MM.1S (cell line): ENCODE measurements around the gene MYO9B.
A peak's percentile ranks its signal among the peaks of the same experiment; 100 is the strongest.

ENCODE experiments used
- DNase-seq: peaks from one replicate; pipeline ENCODE4 v3.0.0-alpha.2; 2015
- H2AFZ ChIP-seq: fragments of 300-600 bp; sonication (generic); 2 replicates; pipeline ENCODE4 v1.6.0; 2016; ENCODE audit warnings: antibody characterized with exemption, low read length
- H3F3A ChIP-seq: fragments of 300-600 bp; sonication (generic); 2 replicates; pipeline ENCODE4 v1.6.1; 2016; ENCODE audit warnings: mild to moderate bottlenecking, antibody characterized with exemption, low read length, moderate library complexity, mixed read lengths; ENCODE audit not compliant: insufficient read depth
- H3K27ac ChIP-seq: fragments of 300-600 bp; sonication (generic); 2 replicates; pipeline ENCODE4 v1.5.1; 2016; ENCODE audit warnings: mild to moderate bottlenecking, low read length
- H3K27me3 ChIP-seq: fragments of 300-600 bp; sonication (generic); replicated peaks from 2 replicates; pipeline ENCODE4 v1.6.0; 2016; ENCODE audit warnings: low read length; ENCODE audit not compliant: insufficient read depth
- H3K36me3 ChIP-seq: fragments of 300-600 bp; sonication (generic); replicated peaks from 2 replicates; pipeline ENCODE4 v1.6.1; 2016; ENCODE audit warnings: mild to moderate bottlenecking, low read length, mixed read lengths; ENCODE audit not compliant: insufficient read depth
- H3K4me1 ChIP-seq: fragments of 300-600 bp; sonication (generic); 2 replicates; pipeline ENCODE4 v1.6.1; 2016; ENCODE audit warnings: low read length, mixed read lengths
- H3K4me2 ChIP-seq: fragments of 300-600 bp; sonication (generic); 2 replicates; pipeline ENCODE4 v1.6.0; 2016; ENCODE audit warnings: low read depth, low read length
- H3K4me3 ChIP-seq: fragments of 300-600 bp; sonication (generic); 2 replicates; pipeline ENCODE4 v1.5.1; 2016; ENCODE audit warnings: low read length, mixed read lengths
- H3K79me2 ChIP-seq: fragments of 300-600 bp; sonication (generic); 2 replicates; pipeline ENCODE4 v1.6.1; 2016; ENCODE audit warnings: mixed run types, low read length, mixed read lengths
- H3K9ac ChIP-seq: fragments of 300-600 bp; sonication (generic); 2 replicates; pipeline ENCODE4 v1.6.1; 2016; ENCODE audit warnings: low read length, mixed read lengths
- H3K9me2 ChIP-seq: fragments of 300-600 bp; sonication (generic); replicated peaks from 2 replicates; pipeline ENCODE4 v1.6.1; 2016; ENCODE audit warnings: mild to moderate bottlenecking, low read length, mixed read lengths; ENCODE audit not compliant: insufficient read depth
- H3K9me3 ChIP-seq: fragments of 300-600 bp; sonication (generic); replicated peaks from 2 replicates; pipeline ENCODE4 v1.6.1; 2016; ENCODE audit warnings: mild to moderate bottlenecking, low read length, mixed read lengths; ENCODE audit not compliant: insufficient read depth
- H4K20me1 ChIP-seq: fragments of 300-600 bp; sonication (generic); 2 replicates; pipeline ENCODE4 v1.6.1; 2016; ENCODE audit warnings: mild to moderate bottlenecking, low read length, moderate library complexity, mixed read lengths; ENCODE audit not compliant: insufficient read depth
- EZH2 ChIP-seq: fragments of 300-600 bp; sonication (generic); optimal IDR thresholded peaks from 2 replicates; pipeline ENCODE3; 2017; ENCODE audit warnings: low read depth, mild to moderate bottlenecking, antibody characterized with exemption, low read length, mixed read lengths
- EZH2phosphoT487 ChIP-seq: fragments of 300-600 bp; sonication (generic); IDR thresholded peaks from 2 replicates; pipeline ENCODE4 v1.6.1; 2018; ENCODE audit warnings: antibody characterized with exemption, low read length
- TF ChIP-seq, protein P1 (sequence below): fragments of 300-600 bp; sonication (generic); IDR thresholded peaks from 2 replicates; pipeline ENCODE4 v1.5.1; 2016; ENCODE audit warnings: antibody characterized with exemption, low read length, mixed read lengths

The MYO9B gene

GRCh38 chr19:17213334-17213733 lies 137.8 kb downstream of the MYO9B start:
- no peaks in the 10 kb centered on the region for H3K9me3 ChIP-seq
- no peaks in the 10 kb centered on the region for H4K20me1 ChIP-seq
- H3K4me2 ChIP-seq: no peak overlapping the region
- H3K27me3 ChIP-seq: no peaks in the 10 kb centered on the region
- H3K9me2 ChIP-seq: no peaks in the 10 kb centered on the region
- peaks cover 8% of the 10 kb centered on the region; the same call in 1 of the 2 replicates for H3K4me1 ChIP-seq
- peaks cover 7% of the 10 kb centered on the region; the same call in 1 of the 2 replicates for H3F3A ChIP-seq
- no peak overlapping the region for H3K27ac ChIP-seq
- DNase-seq: no peak
- 0 out of 2 replicates have a peak, but pooled peaks cover 3% of the 10 kb centered on the region for H3K79me2 ChIP-seq
- H3K36me3 ChIP-seq: no peaks in the 10 kb centered on the region
- H2AFZ ChIP-seq: no peak overlapping the region
- no peak overlapping the region for H3K9ac ChIP-seq
- TF ChIP-seq EZH2phosphoT487 (no peak), EZH2 (no peak)
- TF ChIP-seq, protein P1, sequence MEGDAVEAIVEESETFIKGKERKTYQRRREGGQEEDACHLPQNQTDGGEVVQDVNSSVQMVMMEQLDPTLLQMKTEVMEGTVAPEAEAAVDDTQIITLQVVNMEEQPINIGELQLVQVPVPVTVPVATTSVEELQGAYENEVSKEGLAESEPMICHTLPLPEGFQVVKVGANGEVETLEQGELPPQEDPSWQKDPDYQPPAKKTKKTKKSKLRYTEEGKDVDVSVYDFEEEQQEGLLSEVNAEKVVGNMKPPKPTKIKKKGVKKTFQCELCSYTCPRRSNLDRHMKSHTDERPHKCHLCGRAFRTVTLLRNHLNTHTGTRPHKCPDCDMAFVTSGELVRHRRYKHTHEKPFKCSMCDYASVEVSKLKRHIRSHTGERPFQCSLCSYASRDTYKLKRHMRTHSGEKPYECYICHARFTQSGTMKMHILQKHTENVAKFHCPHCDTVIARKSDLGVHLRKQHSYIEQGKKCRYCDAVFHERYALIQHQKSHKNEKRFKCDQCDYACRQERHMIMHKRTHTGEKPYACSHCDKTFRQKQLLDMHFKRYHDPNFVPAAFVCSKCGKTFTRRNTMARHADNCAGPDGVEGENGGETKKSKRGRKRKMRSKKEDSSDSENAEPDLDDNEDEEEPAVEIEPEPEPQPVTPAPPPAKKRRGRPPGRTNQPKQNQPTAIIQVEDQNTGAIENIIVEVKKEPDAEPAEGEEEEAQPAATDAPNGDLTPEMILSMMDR: no peak
- no peak overlapping the region for H3K4me3 ChIP-seq

DNA sequence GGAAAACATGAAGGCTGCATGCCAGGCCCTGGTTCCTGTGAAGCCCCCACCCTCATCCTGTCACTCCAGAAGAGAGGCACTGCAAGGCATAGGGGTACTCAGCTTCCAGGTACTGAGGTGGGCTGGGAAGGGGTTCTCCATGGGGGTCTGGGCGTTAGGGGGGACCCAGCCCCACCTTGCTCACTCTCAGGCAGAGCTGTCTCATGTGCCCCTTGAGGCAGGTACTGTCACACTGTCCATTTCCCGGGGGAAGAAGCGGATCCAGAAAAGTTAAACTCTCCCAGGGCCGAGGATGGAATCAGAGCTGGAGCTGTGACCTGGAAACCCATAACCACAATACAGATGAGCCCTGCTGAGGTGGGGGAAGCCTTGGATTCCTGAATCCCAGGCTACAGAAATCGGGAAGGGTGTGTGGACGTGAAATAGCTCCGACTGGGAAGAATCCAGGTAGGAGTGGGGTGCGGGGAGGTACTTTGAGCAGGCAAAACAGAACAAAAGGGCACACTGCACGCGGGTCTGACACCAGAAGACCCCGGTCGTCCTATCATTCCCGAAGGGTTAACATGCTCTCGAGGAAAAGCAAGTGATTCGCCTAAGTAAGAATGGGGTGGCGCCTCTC lies 139.0 kb downstream of the MYO9B start:
- H3K27me3 ChIP-seq: no peaks in the 10 kb centered on the region
- H3K27ac ChIP-seq: peak overlapping the region; percentile 62; the same call in 1 of the 2 replicates
- peak overlapping the region; percentile 77 for H2AFZ ChIP-seq
- no peaks in the 10 kb centered on the region for H4K20me1 ChIP-seq
- H3K9ac ChIP-seq: peak overlapping the region; percentile 85; the same call in 1 of the 2 replicates
- no peaks in the 10 kb centered on the region for H3K36me3 ChIP-seq
- peaks cover 7% of the 10 kb centered on the region; the same call in 1 of the 2 replicates for H3F3A ChIP-seq
- TF ChIP-seq, protein P1: no peak
- TF ChIP-seq EZH2phosphoT487: no peak
- no peak for TF ChIP-seq EZH2
- H3K9me2 ChIP-seq: no peaks in the 10 kb centered on the region
- no peak for DNase-seq
- peaks cover 8% of the 10 kb centered on the region; the same call in 1 of the 2 replicates for H3K4me1 ChIP-seq
- H3K9me3 ChIP-seq: no peaks in the 10 kb centered on the region
- peak overlapping the region; percentile 92 for H3K4me2 ChIP-seq
- H3K4me3 ChIP-seq: peak overlapping the region; percentile 79
- H3K79me2 ChIP-seq: 0 out of 2 replicates have a peak, but pooled peaks cover 3% of the 10 kb centered on the region

DNA sequence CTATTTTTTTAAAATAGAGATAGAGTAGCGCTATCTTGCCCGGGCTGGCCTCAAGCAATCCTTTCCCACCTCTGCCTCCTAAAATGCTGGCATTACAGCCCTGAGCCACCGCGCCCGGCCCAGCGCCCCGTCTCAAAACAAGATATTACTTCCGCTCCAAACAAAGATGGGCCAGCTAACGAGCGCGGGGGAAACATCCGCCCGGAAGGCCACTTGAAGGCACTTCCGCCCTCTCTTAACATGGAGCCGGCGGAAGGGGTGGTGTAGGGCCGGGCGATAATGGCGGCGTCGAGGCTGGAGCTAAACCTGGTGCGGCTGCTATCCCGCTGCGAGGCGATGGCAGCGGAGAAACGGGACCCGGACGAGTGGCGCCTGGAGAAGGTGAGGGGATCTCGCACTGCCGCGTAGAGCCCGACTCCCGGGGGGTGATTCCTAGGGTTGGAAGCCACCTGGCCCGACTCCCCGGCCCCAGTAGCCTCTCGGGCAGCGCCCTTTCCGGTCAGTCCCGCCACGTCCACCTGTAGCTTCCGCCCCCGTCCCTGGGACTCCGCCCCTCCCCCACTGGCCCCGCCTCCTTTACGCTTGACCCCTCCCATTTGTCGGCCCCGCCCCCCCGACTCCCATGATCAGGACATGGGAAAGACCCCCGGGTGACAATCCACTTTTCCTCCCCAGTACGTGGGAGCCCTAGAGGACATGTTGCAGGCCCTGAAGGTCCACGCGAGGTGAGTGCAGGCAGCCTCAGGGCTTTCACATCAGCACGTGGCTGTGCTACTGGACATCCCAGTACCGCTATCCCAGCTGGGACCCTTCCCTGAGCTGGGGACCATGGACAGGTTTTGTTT lies 139.8 kb downstream of the MYO9B start, which contains the start of gene USE1:
Gene USE1 (plus strand): TSS at position 231 of the 845 bp plus-strand sequence. CDS start 49 bp downstream, at position 280.
- Histone ChIP-seq H3K9me3 (no peaks in the 10 kb centered on the region), H3K9me2 (no peaks in the 10 kb centered on the region), H3K27ac (peak within 1 kb of the TSS; percentile 62; the same call in 1 of the 2 replicates), H3K4me3 (peak within 1 kb of the TSS; percentile 79), H3K4me1 (peaks cover 8% of the 10 kb centered on the region; the same call in 1 of the 2 replicates), H4K20me1 (no peaks in the 10 kb centered on the region), H3K36me3 (no peaks in the 10 kb centered on the region), H3K4me2 (peak within 1 kb of the TSS; percentile 92), H3K79me2 (0 out of 2 replicates have a peak, but pooled peaks cover 3% of the 10 kb centered on the region), H3F3A (peaks cover 7% of the 10 kb centered on the region; the same call in 1 of the 2 replicates), H3K9ac (peak within 1 kb of the TSS; percentile 85), H2AFZ (peak within 1 kb of the TSS; percentile 77), H3K27me3 (no peaks in the 10 kb centered on the region)
- TF ChIP-seq, protein P1: no peak
- TF ChIP-seq EZH2 (no peak), EZH2phosphoT487 (no peak)
- DNase-seq: peak; percentile 89
